EL (cell line): ENCODE measurements around the gene PRKRIP1.
A peak's percentile ranks its signal among the peaks of the same experiment; 100 is the strongest.
"Not testable (repeated sequence)": the region's sequence is repeated elsewhere in the genome, so short reads cannot be mapped to it uniquely, and the experiment has no call there.

Source experiments
- DNase-seq: peaks from one replicate; pipeline ENCODE4 v3.0.0-alpha.2; 2016

PRKRIP1 gene

DNA sequence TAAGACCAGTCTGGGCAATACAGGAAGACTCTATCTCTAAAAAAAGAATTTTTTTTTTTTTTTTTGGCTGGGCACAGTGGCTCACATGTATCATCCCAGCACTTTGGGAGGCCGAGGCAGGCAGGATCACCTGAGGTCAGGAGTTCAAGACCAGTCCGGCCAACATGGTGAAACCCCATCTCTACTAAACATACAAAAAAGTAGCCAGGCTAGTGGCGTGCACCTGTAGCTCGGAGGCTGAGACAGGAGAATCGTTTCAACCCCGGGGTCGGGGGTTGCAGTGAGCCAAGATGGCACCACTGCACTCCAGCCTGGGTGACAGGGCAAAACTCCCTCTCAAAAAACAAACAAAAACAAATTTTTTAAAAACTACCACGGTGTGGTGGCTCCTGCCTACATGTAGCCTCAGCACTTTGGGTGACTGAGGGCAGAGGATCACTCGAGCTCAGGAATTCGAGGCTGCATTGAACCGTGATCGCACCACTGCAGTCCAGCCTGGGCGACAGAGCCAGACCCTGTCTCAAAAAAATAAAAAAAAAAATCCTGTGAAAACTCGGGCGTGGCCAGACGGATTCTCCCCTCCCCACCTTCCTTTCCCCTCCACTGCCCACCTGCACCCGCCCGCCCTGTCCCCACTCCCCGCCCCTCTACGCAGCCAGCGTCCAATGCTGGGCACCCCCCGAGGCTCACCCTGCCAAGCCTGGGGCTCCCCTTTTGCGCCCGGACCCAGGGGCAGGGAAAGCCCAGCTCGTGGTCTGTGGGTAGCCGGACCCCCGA is 36.5 kb downstream of the PRKRIP1 start:
- DNase-seq, result no peak

DNA sequence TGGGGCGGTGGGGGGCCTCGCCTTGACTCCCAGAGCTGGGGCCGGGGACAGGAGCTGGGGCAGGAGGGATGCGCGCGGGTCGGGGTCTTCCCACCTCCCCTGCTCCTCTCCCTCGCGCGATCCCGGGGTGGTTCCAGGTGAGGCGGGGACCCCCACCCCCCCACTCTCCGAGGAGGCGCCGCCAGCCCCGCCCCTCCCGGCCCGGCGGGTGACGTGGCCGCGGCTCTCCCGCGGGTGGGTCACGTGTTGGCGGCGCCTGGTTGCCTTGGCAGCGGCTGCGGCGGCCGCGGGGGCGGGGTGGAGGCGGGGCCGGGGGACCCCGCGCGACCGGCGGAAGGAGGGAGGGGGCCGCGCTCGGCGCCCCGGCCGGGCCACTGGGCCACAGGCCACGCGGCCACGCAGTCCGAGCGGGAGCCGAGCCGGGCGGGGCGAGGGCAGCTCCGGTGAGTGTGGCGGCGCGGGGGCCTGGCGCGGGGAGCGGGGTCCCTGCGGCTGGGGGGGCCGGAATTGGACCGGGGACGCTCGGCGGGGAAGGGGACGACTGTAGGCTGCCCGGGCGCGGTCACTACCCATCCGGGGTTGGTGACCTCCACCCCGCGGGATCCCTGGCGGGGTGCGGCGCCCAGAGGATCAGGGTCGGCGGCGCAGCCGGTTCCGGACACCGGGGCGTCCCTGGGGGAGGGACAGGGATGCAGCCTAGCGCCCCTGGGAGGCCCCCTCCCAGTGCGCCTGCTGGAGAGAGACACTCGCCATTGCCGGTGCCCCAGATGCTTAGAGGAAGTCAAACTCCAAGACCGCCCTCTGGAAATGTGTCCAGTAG is 37.3 kb downstream of the PRKRIP1 start, which contains the start of gene ORAI2:
TSS of gene ORAI2 (plus strand) at position 357 of the 820 bp plus-strand sequence. CDS start 5,382 bp downstream, outside the sequence.
- DNase-seq, result peak; percentile 73

DNA sequence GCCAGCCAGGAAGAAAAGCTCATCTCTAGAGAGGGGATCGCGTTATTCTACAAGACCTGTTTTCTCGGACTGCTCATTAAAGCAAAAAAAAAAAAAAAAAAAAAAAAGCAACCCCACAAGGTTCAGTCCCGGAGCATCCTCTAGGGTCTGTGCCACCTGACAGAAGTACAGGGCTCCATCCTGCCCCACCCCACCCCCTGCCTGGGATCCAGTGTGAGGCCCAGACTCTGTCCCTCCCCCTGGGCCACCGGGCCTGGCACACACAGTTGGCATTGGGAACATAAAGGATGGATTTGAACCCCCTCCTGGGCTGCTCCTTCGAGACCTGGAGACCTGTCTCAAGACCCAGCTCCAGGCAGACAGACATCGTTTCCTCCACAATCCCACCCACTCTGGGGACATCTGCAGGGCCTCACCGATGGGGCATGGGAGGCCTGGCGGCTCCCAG is 37.9 kb downstream of the PRKRIP1 start:
- DNase-seq, result no peak

DNA sequence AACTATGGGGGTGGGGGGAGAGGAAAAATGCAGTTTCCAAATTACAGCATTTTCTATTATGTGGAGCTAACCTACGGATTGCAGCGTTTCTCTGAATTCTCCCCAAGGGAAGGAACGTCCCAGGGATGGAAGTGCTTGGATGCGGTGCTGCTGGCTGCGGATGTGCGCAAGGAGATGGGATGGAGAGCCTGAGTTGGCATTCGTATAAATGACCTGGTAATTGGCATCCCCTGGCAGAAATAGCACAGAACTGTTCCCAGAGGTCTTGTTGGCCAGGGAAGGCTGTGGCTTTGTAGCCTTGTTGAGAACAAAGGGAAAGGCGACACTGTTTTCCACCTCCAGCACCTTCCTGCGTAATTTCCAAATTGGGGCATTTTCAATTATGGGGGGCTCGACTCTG is 40.0 kb downstream of the PRKRIP1 start:
- no peak for DNase-seq

DNA sequence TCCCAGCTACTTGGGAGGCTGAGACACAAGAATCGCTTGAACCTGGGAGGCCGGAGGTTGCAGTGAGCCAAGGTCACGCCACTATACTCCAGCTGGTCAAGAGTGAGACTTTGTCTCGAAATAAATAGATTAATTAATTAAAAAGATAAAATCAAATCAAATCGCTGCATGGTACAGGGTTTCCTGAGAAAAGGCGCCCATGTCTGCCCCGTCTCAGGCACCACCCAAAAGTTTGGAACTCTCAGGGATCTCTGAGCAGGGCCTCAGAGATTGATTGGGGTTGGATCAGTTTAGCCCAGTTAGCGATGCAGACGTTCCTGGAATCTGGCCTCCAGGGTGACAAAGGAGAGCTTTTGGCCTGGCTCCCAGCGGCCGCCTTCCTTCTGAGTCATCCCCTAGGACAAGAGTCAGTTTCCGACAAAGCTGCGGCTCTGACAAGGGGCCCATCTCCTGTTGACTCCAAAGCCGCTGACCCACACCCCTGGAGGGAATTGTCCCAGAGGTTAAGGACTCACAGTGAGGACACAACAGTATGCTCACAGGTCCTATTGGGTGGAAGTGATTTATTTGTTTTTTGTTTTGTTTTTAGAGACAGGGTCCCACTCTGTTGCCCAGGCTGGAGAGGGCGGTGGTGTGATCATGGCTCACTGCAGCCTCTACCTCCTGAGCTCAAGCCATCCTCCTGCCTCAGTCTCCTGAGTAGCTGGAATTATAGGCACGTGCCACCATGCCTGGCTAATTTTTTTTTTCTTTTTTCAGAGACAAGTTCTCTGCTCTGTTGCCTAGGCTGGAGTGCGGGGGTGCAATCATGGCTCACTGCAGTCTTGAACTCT is 44.0 kb downstream of the PRKRIP1 start:
- DNase-seq, result peak; percentile 89

DNA sequence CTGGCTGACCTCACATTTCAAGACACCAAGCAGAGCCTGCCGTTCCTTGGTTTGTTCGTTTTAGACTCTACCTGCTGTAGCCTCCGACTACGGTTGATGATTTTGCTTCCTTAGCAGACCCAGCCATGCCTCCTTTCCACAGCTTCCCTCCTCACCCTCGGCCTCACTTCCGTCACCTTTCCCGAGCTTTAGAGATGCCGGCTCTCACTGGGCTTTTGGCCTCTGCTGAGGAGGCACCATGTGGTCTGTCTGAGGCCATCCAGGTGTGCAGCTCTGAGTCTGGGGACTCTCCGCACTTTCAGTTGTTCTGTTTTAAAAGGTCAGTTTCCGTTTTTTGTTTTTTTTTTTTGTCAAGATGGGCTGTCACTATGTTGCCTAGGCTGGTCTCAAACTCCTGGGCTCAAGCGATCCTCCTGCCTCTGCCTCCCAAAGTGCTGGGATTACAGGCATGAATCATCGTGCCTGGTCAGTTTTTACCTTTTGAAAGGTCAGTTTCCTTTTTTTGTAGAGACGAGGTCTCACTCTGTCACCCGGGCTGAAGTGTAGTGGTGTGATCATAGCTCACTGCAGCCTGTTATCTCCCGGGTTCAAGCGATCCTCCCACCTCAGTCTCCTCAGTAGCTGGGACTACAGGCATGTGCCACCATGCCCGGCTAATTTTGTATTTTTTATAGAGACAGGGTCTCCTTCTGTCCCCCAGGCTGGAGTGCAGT is 49.0 kb downstream of the PRKRIP1 start:
- DNase-seq, result no peak

DNA sequence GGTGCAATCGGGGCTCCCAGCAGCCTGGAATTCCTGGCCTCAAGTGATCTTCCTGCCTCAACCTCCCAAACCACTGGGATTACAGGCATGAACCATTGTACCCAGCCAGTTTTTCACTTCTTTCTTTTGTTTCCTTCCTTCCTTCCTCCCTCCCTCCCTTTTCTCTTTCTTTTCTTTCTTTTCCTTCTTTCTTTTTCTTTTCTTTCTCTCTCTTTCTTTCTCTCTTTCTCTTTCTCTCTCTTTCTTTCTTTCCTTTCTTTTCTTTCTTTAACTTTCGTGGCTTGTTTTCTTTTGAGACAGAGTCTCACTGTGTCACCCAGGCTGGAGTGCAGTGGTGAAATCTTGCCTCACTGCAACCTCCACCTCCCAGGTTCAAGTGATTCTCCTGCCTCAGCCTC is 49.5 kb downstream of the PRKRIP1 start:
- DNase-seq, result no peak

DNA sequence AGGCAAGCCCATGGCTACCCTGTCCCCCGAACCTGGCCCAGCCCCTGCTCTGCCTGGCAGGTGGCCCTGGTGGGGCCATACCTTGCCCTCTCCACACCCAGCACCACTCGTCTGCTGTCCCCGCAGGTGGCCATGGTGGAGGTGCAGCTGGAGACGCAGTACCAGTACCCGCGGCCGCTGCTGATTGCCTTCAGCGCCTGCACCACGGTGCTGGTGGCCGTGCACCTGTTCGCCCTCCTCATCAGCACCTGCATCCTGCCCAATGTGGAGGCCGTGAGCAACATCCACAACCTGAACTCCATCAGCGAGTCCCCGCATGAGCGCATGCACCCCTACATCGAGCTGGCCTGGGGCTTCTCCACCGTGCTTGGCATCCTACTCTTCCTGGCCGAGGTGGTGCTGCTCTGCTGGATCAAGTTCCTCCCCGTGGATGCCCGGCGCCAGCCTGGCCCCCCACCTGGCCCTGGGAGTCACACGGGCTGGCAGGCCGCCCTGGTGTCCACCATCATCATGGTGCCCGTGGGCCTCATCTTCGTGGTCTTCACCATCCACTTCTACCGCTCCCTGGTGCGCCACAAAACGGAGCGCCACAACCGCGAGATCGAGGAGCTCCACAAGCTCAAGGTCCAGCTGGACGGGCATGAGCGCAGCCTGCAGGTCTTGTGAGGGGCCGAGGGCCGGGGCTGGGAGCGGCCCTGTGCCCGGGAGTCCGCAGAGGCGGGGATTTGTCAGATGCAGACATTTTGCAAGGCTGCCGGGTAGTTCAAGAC is 50.4 kb downstream of the PRKRIP1 start:
- DNase-seq, result no peak

DNA sequence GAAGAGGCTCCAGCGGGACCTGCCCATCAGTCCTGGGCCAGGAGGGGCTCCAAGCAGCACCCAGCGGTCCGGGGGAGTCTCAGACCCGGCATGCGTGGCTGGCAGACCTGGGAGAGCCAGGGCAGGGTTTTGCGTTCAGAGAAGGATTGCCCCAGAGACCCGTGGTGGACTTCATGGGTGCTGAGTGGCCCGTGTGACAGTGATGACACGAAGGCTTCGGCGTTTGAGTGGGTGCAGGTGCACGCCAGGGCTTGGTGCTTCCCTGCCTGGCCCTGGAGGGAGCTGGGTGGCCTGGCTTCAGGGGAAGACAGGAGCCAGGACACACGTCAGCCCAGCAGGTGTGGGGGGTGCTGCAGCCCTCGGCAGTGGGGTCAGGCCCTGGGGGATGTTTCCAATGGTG is 51.1 kb downstream of the PRKRIP1 start:
- no peak for DNase-seq

DNA sequence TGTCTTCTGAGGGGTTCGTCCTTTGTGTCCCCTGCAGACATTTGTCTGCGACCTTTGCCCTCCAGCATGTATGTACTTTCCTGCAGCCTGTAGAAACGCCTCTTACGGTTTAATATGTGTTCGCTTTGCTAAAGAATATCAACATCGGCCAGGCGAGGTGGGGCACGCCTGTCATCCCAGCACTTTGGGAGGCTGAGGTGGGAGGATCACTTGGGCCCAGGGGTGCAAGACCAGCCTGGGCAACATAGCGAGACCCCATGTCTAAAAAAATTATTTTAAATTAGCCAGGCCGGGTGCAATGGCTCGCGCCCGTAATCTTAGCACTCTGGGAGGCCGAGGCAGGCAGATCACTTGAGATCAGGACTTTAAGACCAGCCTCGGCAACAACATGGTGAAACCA is 53.0 kb downstream of the PRKRIP1 start:
- no peak for DNase-seq

DNA sequence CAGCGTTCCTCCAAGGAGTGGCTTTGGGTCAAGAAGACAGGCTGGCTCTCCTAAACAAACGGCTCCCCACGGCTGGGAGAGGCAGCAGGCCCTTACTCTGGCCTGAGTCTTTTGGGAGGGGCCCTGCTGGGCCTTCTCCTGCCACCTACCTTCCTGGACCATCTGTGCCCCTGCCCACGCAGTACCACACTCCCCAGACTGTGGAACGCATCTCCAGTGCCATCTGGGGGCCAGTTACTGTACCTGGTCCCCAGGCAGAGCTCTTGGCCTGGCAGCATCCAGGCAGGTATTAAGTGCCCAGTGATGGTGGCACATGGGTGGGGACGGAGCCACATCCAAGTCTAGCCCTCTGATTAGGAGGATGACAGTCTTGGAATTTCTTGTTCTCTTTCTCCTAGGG is 54.1 kb downstream of the PRKRIP1 start:
- no peak for DNase-seq

DNA sequence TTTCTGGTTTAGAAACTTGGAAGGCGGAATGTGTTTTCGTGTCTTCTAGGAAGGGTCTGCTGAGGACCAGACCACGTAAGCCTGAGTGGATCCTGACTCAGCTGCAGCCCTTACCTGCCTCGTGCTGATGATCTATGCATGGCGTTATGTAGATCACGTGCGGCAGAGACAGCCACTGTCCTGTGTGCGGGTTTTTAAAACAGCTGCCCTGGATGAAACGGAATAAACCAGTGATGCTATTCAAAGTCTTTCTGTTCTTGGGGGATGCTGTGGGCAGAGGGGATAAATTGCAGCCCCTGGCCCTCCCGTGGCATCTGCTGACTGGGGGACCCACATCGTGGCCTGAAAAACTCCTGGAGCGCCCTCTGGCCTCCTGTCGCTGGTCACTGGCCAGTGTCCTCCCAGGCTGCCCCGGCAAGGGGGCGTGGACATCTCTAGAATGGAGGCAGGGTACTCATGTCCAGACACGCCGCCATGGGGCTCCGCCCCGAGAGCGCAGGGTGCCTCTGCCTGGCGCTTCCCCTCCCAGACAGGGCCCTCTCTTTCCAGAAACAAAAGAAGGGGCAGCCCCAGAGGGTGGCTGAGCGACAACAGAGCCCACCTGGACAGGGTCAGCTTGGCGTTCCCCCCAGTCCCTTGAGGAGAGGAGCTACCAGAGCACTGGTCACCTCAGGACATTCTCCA is 55.4 kb downstream of the PRKRIP1 start:
- peak; percentile 41 for DNase-seq

DNA sequence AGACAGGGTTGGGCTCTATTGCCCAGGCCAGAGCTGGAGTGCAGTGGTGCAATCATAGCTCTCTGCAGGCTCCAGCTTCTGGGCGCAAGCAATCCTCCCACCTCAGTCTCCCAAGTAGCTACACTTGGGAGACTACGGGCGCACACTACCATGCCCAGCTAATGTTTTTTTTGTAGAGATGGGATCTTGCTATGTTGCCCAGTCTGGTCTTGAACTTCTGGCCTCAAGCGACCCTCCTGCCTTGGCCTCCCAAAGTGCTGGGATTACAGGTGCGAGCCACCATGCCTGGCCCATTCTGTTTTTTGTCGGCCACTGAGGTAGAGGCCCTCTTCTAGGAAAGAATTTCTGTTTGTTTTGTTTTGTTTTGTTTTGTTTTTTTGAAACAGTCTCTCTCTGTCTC is 56.3 kb downstream of the PRKRIP1 start:
- DNase-seq, result no peak

DNA sequence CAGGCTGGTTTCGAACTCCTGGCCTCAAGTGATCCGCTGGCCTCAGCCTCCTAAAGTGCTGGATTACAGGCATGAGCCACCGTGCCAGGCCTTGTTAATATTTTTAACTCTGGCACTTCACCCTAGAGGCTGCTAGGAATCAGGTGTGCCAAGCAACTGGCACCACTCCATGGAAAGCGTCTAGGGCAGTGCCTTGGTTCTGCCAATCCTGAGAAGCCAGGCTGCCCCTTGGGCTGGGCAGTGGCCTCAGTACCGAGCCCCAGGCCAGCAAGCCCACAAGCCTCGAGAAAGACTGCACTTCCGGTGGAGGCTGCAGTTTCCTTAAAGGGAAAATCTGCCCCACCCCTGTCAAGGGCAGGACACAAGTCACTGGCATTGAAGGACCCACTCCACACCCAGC is 57.2 kb downstream of the PRKRIP1 start:
- no peak for DNase-seq

DNA sequence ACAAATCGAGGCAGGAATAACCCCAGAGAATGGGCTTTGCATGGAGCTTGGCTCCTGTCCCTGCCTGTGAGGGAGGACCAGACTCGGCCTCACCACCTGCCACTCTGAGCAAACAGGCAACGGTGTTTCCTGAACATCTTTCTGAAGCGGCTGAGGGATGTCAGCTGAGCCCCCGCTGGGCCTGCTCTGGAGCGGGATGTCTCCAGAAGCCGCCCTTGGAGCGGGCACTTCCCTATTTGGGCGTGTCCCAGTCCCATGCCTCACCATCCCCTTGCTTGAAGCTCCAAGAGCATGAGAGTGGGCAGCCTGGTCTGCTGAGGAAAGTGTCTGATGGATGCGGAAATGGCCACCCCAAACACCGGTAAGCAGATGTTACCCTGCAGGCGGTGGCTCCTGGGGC is 58.3 kb downstream of the PRKRIP1 start:
- DNase-seq, result no peak

DNA sequence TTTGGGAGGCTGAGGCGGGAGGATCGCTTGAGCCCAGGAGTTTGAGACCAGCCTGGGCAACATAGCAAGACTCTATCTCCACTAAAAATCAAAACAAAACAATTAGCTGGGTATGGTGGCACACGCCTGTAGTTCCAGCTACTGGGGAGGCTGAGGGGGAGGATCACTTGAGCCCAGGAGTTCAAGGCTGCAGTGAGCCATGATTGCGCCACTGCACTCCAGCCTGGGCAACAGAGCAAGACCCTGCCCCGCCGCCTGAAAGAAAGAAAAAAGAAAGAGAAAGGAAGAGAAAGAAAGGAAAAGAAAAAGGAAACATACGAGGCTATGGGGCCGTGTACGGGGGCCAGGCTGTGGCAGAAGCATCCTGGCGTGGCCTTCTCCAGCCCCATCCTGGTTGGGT is 58.8 kb downstream of the PRKRIP1 start:
- DNase-seq, result not testable (repeated sequence)

DNA sequence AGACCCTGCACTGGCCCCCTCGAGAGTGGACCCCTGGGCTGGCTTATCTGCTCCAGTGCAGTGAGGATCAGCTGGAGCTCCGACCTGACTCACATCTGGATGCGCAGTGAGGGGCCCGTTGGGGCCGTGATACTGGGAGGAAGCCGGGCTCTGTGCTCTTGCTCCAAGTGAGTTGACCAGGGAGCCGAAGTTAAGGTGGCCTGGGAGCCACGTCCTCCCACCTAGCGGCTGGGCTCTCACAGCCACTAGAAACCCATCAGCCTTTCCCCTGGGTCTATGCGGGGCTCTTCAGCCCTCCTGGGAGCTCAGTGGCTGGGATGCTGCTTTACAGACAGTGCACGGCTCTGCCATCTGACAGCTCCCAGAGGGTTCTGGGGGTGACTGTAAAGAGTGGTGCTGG is 59.4 kb downstream of the PRKRIP1 start:
- no peak for DNase-seq

DNA sequence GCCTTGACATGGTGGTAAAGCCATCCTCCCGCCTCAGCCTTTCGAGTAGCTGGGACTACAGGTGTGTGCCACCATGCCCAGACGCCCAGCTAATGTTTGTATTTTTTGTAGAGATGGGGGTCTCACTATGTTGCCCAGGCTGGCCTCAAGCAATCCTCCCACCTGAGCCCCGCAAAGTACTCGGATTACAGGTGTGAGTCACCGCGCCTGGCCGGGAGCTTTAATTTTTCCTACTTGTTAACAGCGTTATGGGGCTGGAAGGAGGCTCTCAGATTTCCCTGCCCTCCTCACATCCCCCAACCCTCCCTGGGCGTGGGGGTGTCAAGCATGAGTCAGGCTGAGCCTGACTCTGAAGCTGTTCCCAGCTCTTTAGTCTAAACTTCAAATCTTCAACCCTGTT is 60.2 kb downstream of the PRKRIP1 start:
- DNase-seq, result no peak

DNA sequence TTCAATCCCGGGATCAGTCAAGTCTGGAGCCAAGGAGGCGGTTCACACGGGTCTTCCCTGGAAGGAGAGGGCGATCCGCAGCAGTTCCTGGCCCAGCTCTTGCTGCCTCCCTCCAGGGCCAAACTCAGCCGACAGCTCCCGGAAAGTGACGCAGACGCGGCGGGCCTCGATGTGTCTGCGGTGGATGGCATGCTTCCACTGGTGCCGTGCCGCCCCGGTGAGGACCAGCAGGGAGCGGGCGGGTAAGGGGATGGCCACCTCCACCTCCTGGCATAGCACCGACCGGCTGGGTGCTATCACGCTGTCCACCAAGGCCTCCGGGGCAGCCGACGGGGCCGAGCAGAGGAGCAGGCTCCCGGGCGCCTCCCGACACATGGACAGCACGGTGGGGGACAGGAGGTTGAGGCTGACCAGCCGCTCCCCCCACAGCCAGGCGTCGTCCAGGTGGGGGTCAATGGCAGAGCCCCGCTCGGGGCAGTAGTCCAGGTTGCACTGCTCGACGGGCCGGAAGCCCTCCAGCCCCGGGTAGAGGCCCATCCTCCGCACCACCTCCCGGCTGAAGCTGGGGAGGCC is 61.3 kb downstream of the PRKRIP1 start:
- DNase-seq, result no peak

DNA sequence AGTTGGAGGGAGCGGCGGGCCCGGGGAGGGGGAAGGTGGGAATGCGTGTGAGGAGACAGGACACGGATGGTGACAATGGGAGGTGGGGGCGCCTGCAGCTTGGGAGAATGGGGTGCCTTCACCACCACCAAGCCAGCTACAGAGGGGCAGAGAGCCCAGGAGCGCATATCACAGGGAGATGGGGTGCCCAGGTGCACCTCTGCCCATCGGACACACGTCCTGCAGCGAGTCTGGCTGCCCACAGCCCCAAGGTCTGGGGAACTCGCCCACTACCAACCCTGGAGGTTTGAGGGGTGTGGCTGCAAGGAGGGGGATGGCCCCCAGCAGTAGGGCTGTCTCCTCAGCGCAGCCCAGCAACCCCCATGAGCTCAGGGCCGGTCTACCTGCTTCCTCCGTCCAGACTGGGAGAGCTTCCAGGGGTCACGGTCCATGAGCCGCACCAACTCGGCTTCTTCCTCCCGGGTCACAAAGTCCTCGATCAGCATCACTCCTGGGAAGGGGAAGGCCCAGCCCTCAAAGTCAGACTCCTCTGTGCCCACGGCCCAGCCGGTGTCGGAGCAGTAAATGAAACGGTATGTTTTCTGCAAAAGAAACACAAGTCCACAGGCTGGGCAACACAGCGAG is 63.2 kb downstream of the PRKRIP1 start:
- DNase-seq, result no peak
